BJ (cell line): Measurements from ENCODE around the gene TACR2. TPM values are rescaled to one million over a fixed set of nuclear protein-coding genes. Genes with fewer than 3 reads are reported as not detected.

Experiments
- CTCF ChIA-PET: fragments of 350-600 bp; formaldehyde crosslinking; extraction: SDS; loops from one replicate; lab custom pipeline; 2021; ENCODE audit warnings: antibody characterized with exemption, inconsistent platforms; lab: Yijun Ruan, JAX
- POLR2A ChIA-PET: fragments of 300-600 bp; sonication (Branson Sonifier 250); formaldehyde crosslinking; extraction: SDS; loops from one replicate; lab custom pipeline; 2021; ENCODE audit warnings: antibody characterized with exemption; lab: Charles Lee
- DNase-seq: peaks from one replicate; pipeline ENCODE4 v3.0.0-alpha.2; 2011; ENCODE audit warnings: low read depth
- H3K27me3 ChIP-seq: 2 replicates; pipeline ENCODE4 v1.6.0; 2011; ENCODE audit warnings: low read length; ENCODE audit not compliant: control insufficient read depth, insufficient read depth
- H3K36me3 ChIP-seq: 2 replicates; pipeline ENCODE4 v1.5.1; 2011; ENCODE audit warnings: low read length; ENCODE audit not compliant: control insufficient read depth, insufficient read depth
- H3K4me3 ChIP-seq: 2 replicates; pipeline ENCODE4 v1.5.1; 2011; ENCODE audit warnings: low read depth, mild to moderate bottlenecking, control low read depth, low read length
- polyA minus RNA-seq: library from RNA; depleted of rRNA, polyadenylated mRNA; stranded (reverse); fragments of >200 nt; gene quantifications from 2 replicates; pipeline ENCODE4 v1.2.3, GENCODE V29; 2011; rRNA and poly(A)+ RNA removed
- polyA plus RNA-seq: library from polyadenylated mRNA; depleted of rRNA; stranded (reverse); fragments of >200 nt; gene quantifications from 2 replicates; pipeline ENCODE4 v1.2.3, GENCODE V29; 2011; rRNA removed
- TF ChIP-seq, protein P1 (sequence below): IDR thresholded peaks from 2 replicates; pipeline ENCODE4 v1.5.1; 2011; ENCODE audit warnings: low read depth, mild to moderate bottlenecking, control low read depth, inconsistent platforms, low read length, moderate library complexity; ENCODE audit not compliant: insufficient read depth

The TACR2 gene
- polyA plus RNA-seq, result 0.09 TPM in 2 replicates
- polyA minus RNA-seq, result 0.09 TPM in 1 of 2 replicates, not detected in the other

DNA sequence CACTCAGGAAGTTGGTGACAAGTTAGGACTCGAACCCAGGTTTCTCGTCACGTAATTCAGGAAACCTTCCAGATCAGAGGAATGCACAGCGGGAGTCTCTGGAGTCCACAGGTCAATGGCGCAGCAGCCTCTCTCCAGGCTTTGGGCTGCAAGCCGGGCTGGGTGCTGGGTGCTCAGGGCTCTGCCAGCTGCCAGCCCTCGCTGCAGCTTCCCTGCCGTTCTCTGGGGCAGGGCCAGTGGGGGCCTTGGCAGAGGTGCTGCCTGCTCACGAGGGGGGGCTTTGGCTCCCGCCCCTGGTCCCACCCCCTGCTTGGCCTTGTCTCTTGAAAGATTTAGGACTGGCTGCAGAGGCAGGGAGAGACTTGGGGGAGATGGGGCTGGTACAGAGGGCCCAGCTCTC is at the start of gene TACR2:
Gene TACR2, minus strand, starts transcription at position 224 of the 400 bp plus-strand sequence. CDS start 595 bp downstream, outside the sequence.
- TF ChIP-seq, protein P1, sequence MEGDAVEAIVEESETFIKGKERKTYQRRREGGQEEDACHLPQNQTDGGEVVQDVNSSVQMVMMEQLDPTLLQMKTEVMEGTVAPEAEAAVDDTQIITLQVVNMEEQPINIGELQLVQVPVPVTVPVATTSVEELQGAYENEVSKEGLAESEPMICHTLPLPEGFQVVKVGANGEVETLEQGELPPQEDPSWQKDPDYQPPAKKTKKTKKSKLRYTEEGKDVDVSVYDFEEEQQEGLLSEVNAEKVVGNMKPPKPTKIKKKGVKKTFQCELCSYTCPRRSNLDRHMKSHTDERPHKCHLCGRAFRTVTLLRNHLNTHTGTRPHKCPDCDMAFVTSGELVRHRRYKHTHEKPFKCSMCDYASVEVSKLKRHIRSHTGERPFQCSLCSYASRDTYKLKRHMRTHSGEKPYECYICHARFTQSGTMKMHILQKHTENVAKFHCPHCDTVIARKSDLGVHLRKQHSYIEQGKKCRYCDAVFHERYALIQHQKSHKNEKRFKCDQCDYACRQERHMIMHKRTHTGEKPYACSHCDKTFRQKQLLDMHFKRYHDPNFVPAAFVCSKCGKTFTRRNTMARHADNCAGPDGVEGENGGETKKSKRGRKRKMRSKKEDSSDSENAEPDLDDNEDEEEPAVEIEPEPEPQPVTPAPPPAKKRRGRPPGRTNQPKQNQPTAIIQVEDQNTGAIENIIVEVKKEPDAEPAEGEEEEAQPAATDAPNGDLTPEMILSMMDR, result no peak
- H3K4me3 ChIP-seq, result no peak within 1 kb of the TSS
- CTCF ChIA-PET, result interaction anchor here (1.0 to 3.6 kb wide), 5 partner anchors 8 to 99 kb away, joined by 3 to 16 read pairs (median 4); no protein-coding TSS in a partner anchor
- H3K27me3 ChIP-seq, result peaks cover 10% of the 10 kb centered on the region
- no peak for DNase-seq
- POLR2A ChIA-PET, result no interaction called here
- no peaks in the 10 kb centered on the region for H3K36me3 ChIP-seq

DNA sequence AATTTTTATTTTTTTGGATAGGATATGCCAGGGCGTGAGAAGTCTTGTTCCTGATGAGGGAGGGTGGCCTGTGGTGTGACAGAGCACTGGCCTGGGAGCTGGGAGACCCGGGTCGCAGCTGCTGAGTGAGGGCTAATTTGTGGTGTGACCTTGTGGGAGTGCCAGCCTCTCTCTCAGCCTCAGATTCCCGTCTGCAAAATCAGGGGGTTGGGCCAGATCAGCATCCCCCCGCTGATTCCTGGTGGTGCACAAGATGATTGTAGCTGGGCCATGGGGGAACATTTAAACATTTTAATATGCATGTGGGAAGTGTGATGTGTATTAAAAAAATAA is 49.4 kb upstream of the TACR2 start:
- ChIA-PET CTCF (interaction anchor here (0.8 to 2.2 kb wide), 4 partner anchors 11 to 49 kb away, joined by 3 to 6 read pairs (median 4); no protein-coding TSS in a partner anchor), POLR2A (no interaction called here)
- no peak for DNase-seq
- no peaks in the 10 kb centered on the region for H3K36me3 ChIP-seq
- H3K27me3 ChIP-seq, result peaks cover 2% of the 10 kb centered on the region; the same call in 1 of the 2 replicates
- TF ChIP-seq, protein P1, result no peak
- H3K4me3 ChIP-seq, result no peak overlapping the region

DNA sequence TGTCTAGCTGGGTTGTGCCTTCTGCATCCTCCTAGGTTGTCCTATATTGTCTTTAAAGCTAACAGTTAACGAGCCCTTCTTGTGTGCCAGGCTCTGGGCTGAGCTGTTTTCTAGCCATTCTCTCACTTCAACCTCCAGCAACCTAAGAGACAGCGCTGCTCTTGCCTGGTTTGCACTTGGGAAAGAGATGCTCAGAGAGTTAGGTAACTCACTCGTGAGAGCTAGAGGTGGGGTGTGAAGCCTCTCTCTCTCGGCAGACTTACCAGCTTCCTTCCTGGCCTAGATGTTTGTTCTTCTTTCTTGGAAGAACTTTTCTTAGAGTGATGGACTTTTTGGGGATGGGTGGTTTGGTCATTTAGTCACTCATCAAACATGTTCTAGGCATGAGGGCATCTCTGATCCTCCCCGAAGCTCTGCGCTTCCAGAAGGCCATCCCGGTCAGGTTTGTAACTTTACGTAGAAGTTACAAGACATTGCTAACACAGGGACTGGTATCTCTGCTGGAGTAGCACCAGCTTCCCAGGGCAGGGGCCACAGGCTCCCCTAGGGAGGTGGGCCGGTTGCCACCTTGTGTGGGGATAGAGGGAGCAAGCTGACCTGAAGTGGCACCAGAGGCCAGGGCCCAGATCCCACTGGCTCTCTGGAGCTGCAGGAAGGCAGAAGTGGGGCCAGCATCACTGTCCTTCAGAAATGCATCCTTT is 48.9 kb upstream of the TACR2 start:
- Histone ChIP-seq H3K36me3 (no peaks in the 10 kb centered on the region), H3K27me3 (peaks cover under 1% of the 10 kb centered on the region; the same call in 1 of the 2 replicates), H3K4me3 (no peak overlapping the region)
- POLR2A ChIA-PET, result no interaction called here
- no peak for DNase-seq
- TF ChIP-seq, protein P1, result no peak
- CTCF ChIA-PET, result interaction anchor here (0.8 to 2.2 kb wide), 4 partner anchors 11 to 50 kb away, joined by 3 to 6 read pairs (median 4); no protein-coding TSS in a partner anchor

DNA sequence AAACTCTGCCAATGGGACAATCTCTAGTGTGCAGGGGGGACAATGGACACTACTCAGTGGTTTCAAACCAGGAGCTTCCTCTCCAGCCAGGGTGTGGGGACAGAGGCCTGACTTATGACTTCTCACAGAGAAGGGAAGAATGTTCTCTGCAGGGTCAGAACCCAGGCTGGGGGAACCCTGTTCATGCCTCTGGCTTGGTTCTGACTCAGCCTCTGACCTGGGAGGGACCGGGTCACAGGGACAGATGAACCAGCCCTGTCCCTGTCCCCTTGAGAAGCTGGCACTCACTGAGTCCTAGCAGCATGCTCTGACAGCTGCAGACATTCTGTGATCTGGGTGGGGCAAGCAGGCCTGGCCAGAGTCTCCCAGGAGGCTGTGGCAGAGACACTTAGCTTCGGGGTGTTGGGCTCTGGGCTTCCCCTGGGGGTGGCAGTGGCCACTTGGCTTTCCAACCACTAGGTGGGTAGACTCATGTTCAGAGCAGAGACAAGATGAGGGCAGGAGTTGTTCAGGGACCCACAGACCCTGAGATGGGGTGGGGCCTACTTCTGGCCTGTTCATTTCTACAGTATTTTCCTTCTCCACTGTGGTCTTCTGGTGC is 48.2 kb upstream of the TACR2 start:
- ChIA-PET POLR2A (no interaction called here), CTCF (interaction anchor here (0.8 to 1.6 kb wide), 2 partner anchors 12 to 50 kb away, joined by 3 to 6 read pairs; no protein-coding TSS in a partner anchor)
- H3K4me3 ChIP-seq, result no peak overlapping the region
- no peaks in the 10 kb centered on the region for H3K27me3 ChIP-seq
- TF ChIP-seq, protein P1, result no peak
- no peaks in the 10 kb centered on the region for H3K36me3 ChIP-seq
- DNase-seq, result no peak

DNA sequence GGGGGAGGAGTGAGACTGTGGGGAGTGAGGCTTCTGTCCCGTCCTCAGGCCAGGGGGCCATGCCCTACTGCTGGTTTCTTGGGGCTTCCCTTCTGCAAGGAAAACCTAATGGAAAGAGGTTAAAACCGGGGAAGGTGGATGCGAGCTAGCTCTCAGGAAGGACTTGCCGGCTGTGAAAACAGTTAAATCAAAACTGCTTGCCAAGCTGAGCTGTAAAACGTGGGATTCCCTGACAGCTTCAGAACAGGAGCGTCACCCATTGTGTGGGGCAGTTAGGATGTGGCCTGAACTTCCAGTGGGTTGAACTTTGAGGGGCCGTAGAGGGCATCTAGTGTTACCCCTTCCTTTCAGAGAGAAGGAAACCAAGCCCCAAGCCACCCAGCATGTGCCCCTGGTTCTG is 47.7 kb upstream of the TACR2 start:
- ChIA-PET CTCF (interaction anchor here (1.6 kb wide), 1 partner anchor 51 kb away, joined by 6 read pairs; no protein-coding TSS in a partner anchor), POLR2A (no interaction called here)
- Histone ChIP-seq H3K36me3 (no peaks in the 10 kb centered on the region), H3K4me3 (no peak overlapping the region), H3K27me3 (no peaks in the 10 kb centered on the region)
- TF ChIP-seq, protein P1, result no peak
- DNase-seq, result no peak
